Breast epithelium (tissue), 4 donors: ENCODE measurements around the gene PDZD7. TPM values are rescaled to one million over a fixed set of nuclear protein-coding genes. Genes with fewer than 3 reads are reported as not detected.

ENCODE experiments used
- DNase-seq, 2 donors: peaks; one replicate each; pipeline ENCODE4 v3.0.0-alpha.2; 2019; ENCODE audit warnings: low spot score in 2 of 2
- H3K27ac ChIP-seq, 2 donors: fragments of 200-600 bp; sonication (generic) in 1 of 2; one replicate each; pipeline ENCODE4 v1.5.1; 2016 to 2019; ENCODE audit warnings: mild to moderate bottlenecking in 1 of 2
- H3K27me3 ChIP-seq, 2 donors: fragments of 200-600 bp; sonication (generic) in 1 of 2; one replicate each; pipeline versions ENCODE4 v1.5.1 to v1.6.0; 2017 to 2019; ENCODE audit warnings: control low read depth in 1 of 2, mild to moderate bottlenecking in 1 of 2
- H3K36me3 ChIP-seq: fragments of 200-600 bp; one replicate; pipeline ENCODE4 v1.5.1; 2019
- H3K4me1 ChIP-seq, 2 donors: fragments of 200-600 bp; sonication (generic); one replicate each; pipeline ENCODE4 v1.5.1; 2016 to 2019; ENCODE audit warnings: control low read depth in 1 of 2
- H3K4me3 ChIP-seq, 3 donors: fragments of 200-600 bp; sonication (generic); 1 replicate in 2 of 3; 2 replicates in 1 of 3; pipeline ENCODE4 v1.5.1; 2016 to 2019; ENCODE audit warnings: mild to moderate bottlenecking in 3 of 3, moderate library complexity in 2 of 3
- H3K9me3 ChIP-seq, 2 donors: fragments of 200-600 bp; sonication (generic) in 1 of 2; one replicate each; pipeline ENCODE4 v1.5.1; 2016 to 2019; ENCODE audit warnings: control low read depth in 1 of 2
- POLR2A ChIP-seq: fragments of 450-650 bp; IDR thresholded peaks from one replicate; pipeline ENCODE4 v1.6.1; 2016; ENCODE audit warnings: antibody characterized with exemption, mild to moderate bottlenecking, moderate library complexity
- POLR2AphosphoS5 ChIP-seq, 3 donors: sonication (generic); formaldehyde crosslinking; IDR thresholded peaks; one replicate each; pipeline ENCODE4 v1.6.1; 2017; ENCODE audit warnings: antibody characterized with exemption in 3 of 3
- intact Hi-C: fragments of 100-400 bp; cut with DNase I; formaldehyde crosslinking; loops from one replicate; pipeline ENCODE4 v1.15.1; 2023; ENCODE audit warnings: low total_unique reads
- total RNA-seq, 3 donors: library from RNA; depleted of rRNA; stranded (reverse); fragments of >200 nt; gene quantifications; one replicate each; pipeline ENCODE4 v1.1.0, GENCODE V29; 2016
- TF ChIP-seq, protein P1 (sequence below), 3 donors: fragments of 450-650 bp; IDR thresholded peaks; one replicate each; pipeline ENCODE4 v1.5.1; 2016 to 2017; ENCODE audit warnings: antibody characterized with exemption in 3 of 3, mild to moderate bottlenecking in 3 of 3, moderate library complexity in 3 of 3

PDZD7 gene
- 1 to 10 TPM in 1 of 3 donors, under 1 TPM in 2; 0.48 to 2.3 (median 0.66) TPM for total RNA-seq

DNA sequence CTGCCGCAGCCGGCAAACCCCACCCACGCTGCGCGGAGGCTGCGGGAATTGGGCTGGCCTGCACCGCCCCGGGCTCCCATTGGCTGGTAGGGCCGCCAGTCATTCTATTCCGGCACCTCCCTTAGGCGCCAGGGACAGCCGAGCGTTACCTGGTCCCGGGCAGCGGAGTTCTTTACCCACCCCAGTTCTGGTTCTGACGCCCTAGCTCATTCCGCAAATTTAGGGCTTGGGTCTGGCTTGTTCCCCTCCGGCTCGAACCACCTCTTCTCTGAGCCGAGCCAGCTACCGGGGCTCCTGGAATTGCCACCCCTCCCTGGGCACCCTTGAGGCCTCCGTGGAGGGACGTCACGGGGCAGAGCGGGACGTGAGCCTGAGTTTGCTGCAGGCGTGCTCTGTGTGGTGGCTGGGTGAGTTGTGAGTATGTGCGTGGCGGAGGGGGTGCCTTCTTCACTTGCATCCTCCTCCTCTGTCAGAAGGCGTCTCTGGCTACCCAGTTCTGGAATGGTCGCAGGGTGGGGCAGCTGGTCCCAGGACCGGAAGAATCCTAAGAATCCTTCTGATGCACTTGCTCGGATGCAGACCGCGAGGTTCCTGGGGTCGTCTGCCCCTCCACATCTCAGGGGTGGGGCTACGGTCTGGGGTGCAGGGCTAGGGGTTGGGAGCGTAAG, at the start of gene PDZD7, which contains the start of gene SFXN3:
Gene PDZD7 (minus strand): TSS at position 2 of the 668 bp plus-strand sequence. CDS start 910 bp downstream, outside the sequence.
Gene SFXN3 (plus strand): TSS at position 107 of the 668 bp plus-strand sequence. CDS start 3,461 bp downstream, outside the sequence.
- Histone ChIP-seq H3K27ac (peak within 1 kb of the TSS; percentile 95 to 100), H3K4me1 (peaks cover 5% of the 10 kb centered on the region in 2 donors), H3K27me3 (no peaks in the 10 kb centered on the region), H3K9me3 (no peaks in the 10 kb centered on the region), H3K36me3 (no peaks in the 10 kb centered on the region), H3K4me3 (peak within 1 kb of the TSS; percentile 85 to 93 (median 86))
- peak; percentile 89 to 95 for DNase-seq
- peak; percentile 8 for TF ChIP-seq POLR2A
- TF ChIP-seq POLR2AphosphoS5 (IDR thresholded peaks at IDR 0.05), result peak in 2 of 3 donors; percentile 35 to 54
- TF ChIP-seq, protein P1, sequence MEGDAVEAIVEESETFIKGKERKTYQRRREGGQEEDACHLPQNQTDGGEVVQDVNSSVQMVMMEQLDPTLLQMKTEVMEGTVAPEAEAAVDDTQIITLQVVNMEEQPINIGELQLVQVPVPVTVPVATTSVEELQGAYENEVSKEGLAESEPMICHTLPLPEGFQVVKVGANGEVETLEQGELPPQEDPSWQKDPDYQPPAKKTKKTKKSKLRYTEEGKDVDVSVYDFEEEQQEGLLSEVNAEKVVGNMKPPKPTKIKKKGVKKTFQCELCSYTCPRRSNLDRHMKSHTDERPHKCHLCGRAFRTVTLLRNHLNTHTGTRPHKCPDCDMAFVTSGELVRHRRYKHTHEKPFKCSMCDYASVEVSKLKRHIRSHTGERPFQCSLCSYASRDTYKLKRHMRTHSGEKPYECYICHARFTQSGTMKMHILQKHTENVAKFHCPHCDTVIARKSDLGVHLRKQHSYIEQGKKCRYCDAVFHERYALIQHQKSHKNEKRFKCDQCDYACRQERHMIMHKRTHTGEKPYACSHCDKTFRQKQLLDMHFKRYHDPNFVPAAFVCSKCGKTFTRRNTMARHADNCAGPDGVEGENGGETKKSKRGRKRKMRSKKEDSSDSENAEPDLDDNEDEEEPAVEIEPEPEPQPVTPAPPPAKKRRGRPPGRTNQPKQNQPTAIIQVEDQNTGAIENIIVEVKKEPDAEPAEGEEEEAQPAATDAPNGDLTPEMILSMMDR (IDR thresholded peaks at IDR 0.05), result no peak
- intact Hi-C loops, result no loop called here

DNA sequence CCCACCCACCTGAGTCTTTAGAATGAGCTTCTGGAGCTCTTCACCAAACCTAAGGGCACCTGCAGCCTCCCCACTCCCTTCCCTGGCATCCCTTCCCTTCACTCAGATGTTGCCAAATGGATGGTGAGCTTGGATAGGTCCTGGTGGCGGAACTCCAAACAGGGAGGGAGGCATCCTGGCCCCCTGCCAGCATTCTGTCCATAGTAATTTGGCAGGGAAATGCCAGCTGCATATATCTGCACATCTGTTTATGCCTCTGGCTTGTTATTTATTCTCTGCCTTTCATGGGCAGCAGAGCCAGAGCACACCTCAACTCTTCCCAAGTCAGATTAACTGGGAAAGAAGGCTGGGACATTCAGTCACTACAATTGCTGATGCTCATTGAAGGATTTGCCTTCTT, 48.9 kb upstream of the PDZD7 start:
- H3K9me3 ChIP-seq, result no peaks in the 10 kb centered on the region
- no peaks in the 10 kb centered on the region for H3K36me3 ChIP-seq
- no peak overlapping the region for H3K4me3 ChIP-seq
- H3K27me3 ChIP-seq, result peaks cover 0 to 42% of the 10 kb centered on the region in 2 donors
- no peaks in the 10 kb centered on the region for H3K4me1 ChIP-seq
- TF ChIP-seq, protein P1 (IDR thresholded peaks at IDR 0.05), result no peak
- TF ChIP-seq POLR2A (no peak), POLR2AphosphoS5 (IDR thresholded peaks at IDR 0.05) (no peak)
- no peak overlapping the region for H3K27ac ChIP-seq
- intact Hi-C loops, result no loop called here
- DNase-seq, result no peak

DNA sequence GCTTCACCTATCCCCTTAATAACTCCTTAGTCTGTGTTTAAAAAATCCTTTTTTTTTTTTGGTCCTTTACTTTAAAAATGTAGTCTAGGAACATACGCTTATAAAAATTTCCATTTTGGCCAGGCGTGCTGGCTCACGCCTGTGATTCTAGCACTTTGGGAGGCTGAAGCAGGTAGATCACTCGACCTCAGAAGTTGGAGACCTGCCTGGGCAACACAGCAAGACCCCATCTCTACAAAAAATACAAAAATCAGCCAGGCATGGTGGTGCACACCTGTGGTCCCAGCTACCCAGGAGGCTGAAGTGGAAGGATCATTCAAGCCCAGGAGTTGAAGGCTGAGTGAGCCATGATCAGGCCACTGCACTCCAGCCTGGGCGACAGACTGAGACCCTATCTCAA, 45.7 kb upstream of the PDZD7 start:
- DNase-seq, result no peak
- H3K4me1 ChIP-seq, result no peaks in the 10 kb centered on the region

DNA sequence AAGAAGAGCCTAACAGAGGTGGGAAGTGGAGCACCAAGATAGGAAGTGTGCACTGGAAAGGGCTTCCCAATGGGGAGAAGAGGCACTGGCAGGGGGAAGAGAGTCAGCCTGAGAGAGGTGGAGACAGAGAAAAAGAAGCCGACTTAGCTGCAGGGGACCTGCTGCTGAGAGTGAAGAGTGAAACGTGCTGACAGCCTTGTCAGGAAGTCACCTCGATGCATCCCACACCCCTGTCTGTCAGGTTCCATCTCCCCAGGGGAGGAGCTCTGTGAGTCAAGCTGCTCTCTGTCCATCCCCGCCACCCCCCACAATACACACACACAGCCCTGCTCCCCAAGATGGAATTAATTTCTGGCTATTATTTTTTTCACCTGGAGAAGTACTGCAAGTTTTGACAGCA, 44.8 kb upstream of the PDZD7 start:
- intact Hi-C loops, result no loop called here
- H3K4me1 ChIP-seq, result no peaks in the 10 kb centered on the region
- H3K27ac ChIP-seq, result no peak overlapping the region
- H3K9me3 ChIP-seq, result no peaks in the 10 kb centered on the region
- no peak for DNase-seq
- TF ChIP-seq, protein P1 (IDR thresholded peaks at IDR 0.05), result no peak
- TF ChIP-seq POLR2AphosphoS5 (IDR thresholded peaks at IDR 0.05) (no peak), POLR2A (no peak)
- peaks cover 3 to 49% of the 10 kb centered on the region in 2 donors for H3K27me3 ChIP-seq
- H3K36me3 ChIP-seq, result no peaks in the 10 kb centered on the region
- H3K4me3 ChIP-seq, result no peak overlapping the region

More for the DNA sequence above, 45.7 kb upstream of the PDZD7 start:
- Histone ChIP-seq H3K9me3 (no peaks in the 10 kb centered on the region), H3K36me3 (no peaks in the 10 kb centered on the region), H3K27me3 (peaks cover 3 to 49% of the 10 kb centered on the region in 2 donors), H3K4me3 (no peak overlapping the region), H3K27ac (no peak overlapping the region)
- TF ChIP-seq POLR2AphosphoS5 (IDR thresholded peaks at IDR 0.05) (no peak), POLR2A (no peak)
- TF ChIP-seq, protein P1 (IDR thresholded peaks at IDR 0.05), result no peak
- intact Hi-C loops, result no loop called here

DNA sequence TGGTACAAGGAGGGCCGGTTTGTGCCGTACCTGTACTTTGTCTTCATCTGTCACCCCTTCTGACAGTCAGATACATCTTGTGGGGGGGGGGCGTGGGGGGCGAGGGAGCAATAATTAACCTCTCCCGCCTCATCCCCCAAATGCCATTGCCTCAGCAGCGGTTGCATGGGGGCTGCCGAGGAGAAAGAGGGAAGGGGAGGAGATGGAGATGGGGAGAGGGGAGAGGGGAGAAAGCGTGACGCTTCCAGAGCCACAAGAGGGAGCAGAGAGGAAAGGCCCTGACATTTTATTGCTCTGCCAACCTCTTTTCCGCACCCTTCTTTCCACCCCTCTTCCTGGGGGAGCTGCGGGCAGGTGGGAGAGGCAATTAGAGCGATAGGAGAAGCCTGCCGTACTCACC, 42.7 kb upstream of the PDZD7 start:
- no peak overlapping the region for H3K27ac ChIP-seq
- H3K4me1 ChIP-seq, result no peaks in the 10 kb centered on the region
- intact Hi-C loops, result no loop called here
- H3K4me3 ChIP-seq, result no peak overlapping the region
- no peak for DNase-seq
- H3K36me3 ChIP-seq, result no peaks in the 10 kb centered on the region
- no peaks in the 10 kb centered on the region for H3K9me3 ChIP-seq
- H3K27me3 ChIP-seq, result peaks cover 3 to 46% of the 10 kb centered on the region in 2 donors
- TF ChIP-seq POLR2A (no peak), POLR2AphosphoS5 (IDR thresholded peaks at IDR 0.05) (no peak)
- TF ChIP-seq, protein P1 (IDR thresholded peaks at IDR 0.05), result no peak
